WTC11 (cell line): ENCODE data around the gene HERPUD2.

Experiments used
- CBFB ChIP-seq: sonication (generic); formaldehyde crosslinking; IDR thresholded peaks from 2 replicates; pipeline ENCODE4 v1.8.1; 2022; ENCODE audit warnings: mild to moderate bottlenecking, low read depth, missing genetic modification reagents
- ESRRA ChIP-seq: sonication (generic); formaldehyde crosslinking; IDR thresholded peaks from 2 replicates; pipeline ENCODE4 v1.8.1; 2022; ENCODE audit warnings: mild to moderate bottlenecking, missing genetic modification reagents, borderline replicate concordance
- ETV6 ChIP-seq: sonication (generic); formaldehyde crosslinking; IDR thresholded peaks from 2 replicates; pipeline ENCODE4 v1.8.1; 2022; ENCODE audit warnings: mild to moderate bottlenecking, missing genetic modification reagents
- IRF2 ChIP-seq: sonication (generic); formaldehyde crosslinking; IDR thresholded peaks from 2 replicates; pipeline ENCODE4 v1.8.0; 2022; ENCODE audit warnings: low read depth, missing genetic modification reagents, borderline replicate concordance
- KAT7 ChIP-seq: sonication (generic); formaldehyde crosslinking; IDR thresholded peaks from 2 replicates; pipeline ENCODE4 v1.8.1; 2023; ENCODE audit warnings: missing genetic modification reagents, mild to moderate bottlenecking, borderline replicate concordance
- SP1 ChIP-seq: sonication (generic); formaldehyde crosslinking; conservative IDR thresholded peaks from 2 replicates; pipeline ENCODE4 v1.8.1; 2022; ENCODE audit warnings: missing genetic modification reagents
- ZNF232 ChIP-seq: sonication (generic); formaldehyde crosslinking; IDR thresholded peaks from 2 replicates; pipeline ENCODE4 v1.8.0; 2022; ENCODE audit warnings: mild to moderate bottlenecking, missing genetic modification reagents
- TF ChIP-seq, protein P1 (sequence below): fragments of 200-600 bp; IDR thresholded peaks from 2 replicates; pipeline ENCODE4 v1.8.0; 2022; ENCODE audit warnings: antibody characterized with exemption
- TF ChIP-seq, protein P2 (sequence below): sonication (generic); formaldehyde crosslinking; conservative IDR thresholded peaks from 2 replicates; pipeline ENCODE4 v1.8.1; 2022; ENCODE audit warnings: mild to moderate bottlenecking, missing genetic modification reagents
- TF ChIP-seq, protein P3 (sequence below): sonication (generic); formaldehyde crosslinking; IDR thresholded peaks from 2 replicates; pipeline ENCODE4 v1.8.1; 2023; ENCODE audit warnings: mild to moderate bottlenecking, missing genetic modification reagents

DNA sequence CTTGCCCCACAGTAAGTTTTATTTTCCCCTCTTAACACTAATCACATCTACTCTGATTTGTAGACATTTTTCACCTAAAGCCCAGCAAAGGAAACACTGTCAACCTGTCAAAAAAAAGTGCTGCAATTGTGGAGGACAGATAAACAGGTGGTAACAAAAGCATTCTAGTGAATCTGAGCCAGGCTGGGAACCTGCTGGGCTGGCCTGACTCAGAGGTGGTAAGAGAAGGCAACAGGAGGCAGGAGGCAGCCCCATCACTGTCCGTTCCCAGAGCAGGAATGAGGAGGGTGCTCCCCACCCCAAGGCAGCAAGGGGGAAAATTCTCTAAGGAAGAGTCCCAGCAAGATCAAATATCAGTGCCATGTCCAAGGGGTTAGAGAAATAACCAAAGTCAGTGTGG, 19.5 kb upstream of the HERPUD2 start:
- TF ChIP-seq, protein P1, sequence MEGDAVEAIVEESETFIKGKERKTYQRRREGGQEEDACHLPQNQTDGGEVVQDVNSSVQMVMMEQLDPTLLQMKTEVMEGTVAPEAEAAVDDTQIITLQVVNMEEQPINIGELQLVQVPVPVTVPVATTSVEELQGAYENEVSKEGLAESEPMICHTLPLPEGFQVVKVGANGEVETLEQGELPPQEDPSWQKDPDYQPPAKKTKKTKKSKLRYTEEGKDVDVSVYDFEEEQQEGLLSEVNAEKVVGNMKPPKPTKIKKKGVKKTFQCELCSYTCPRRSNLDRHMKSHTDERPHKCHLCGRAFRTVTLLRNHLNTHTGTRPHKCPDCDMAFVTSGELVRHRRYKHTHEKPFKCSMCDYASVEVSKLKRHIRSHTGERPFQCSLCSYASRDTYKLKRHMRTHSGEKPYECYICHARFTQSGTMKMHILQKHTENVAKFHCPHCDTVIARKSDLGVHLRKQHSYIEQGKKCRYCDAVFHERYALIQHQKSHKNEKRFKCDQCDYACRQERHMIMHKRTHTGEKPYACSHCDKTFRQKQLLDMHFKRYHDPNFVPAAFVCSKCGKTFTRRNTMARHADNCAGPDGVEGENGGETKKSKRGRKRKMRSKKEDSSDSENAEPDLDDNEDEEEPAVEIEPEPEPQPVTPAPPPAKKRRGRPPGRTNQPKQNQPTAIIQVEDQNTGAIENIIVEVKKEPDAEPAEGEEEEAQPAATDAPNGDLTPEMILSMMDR = no peak
- TF ChIP-seq ETV6 (no peak), ESRRA (CRISPR knock-in tag) (no peak), IRF2 (CRISPR knock-in tag) (no peak), ZNF232 (CRISPR knock-in tag) (no peak), SP1 (CRISPR knock-in tag) (no peak), CBFB (CRISPR knock-in tag) (no peak), KAT7 (no peak)
- TF ChIP-seq, protein P2, sequence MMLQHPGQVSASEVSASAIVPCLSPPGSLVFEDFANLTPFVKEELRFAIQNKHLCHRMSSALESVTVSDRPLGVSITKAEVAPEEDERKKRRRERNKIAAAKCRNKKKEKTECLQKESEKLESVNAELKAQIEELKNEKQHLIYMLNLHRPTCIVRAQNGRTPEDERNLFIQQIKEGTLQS (CRISPR knock-in tag) = no peak
- TF ChIP-seq, protein P3, sequence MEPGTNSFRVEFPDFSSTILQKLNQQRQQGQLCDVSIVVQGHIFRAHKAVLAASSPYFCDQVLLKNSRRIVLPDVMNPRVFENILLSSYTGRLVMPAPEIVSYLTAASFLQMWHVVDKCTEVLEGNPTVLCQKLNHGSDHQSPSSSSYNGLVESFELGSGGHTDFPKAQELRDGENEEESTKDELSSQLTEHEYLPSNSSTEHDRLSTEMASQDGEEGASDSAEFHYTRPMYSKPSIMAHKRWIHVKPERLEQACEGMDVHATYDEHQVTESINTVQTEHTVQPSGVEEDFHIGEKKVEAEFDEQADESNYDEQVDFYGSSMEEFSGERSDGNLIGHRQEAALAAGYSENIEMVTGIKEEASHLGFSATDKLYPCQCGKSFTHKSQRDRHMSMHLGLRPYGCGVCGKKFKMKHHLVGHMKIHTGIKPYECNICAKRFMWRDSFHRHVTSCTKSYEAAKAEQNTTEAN = no peak
